IMR-90 (cell line): ENCODE data around the gene MIB1. TPM values are rescaled to one million over a fixed set of nuclear protein-coding genes. Genes with fewer than 3 reads are reported as not detected.

ENCODE experiments used
- ATAC-seq: fragments of 200-7000 bp; cut with Tn5 transposase; 2 replicates; pipeline ENCODE4 v1.9.1; 2020; ENCODE audit warnings: low read depth, mild to moderate bottlenecking, moderate library complexity
- BruUV-seq: library from RNA; stranded (reverse); fragments of 400-500 nt; replicated peaks from 2 replicates; lab custom pipeline; 2021; lab: Mats Ljungman, UMichigan
- CTCF ChIA-PET: fragments of 300-600 bp; formaldehyde crosslinking; extraction: SDS; loops from one replicate; lab custom pipeline; 2021; ENCODE audit warnings: antibody characterized with exemption; lab: Yijun Ruan, JAX
- POLR2A ChIA-PET: fragments of 300-600 bp; sonication (Branson Sonifier 250); formaldehyde crosslinking; loops from one replicate; lab custom pipeline; 2022; ENCODE audit warnings: antibody characterized with exemption; ENCODE audit not compliant: unreplicated experiment; lab: Charles Lee
- DNase-seq: peaks from one replicate; pipeline ENCODE4 v3.0.0; 2013
- H2AFZ ChIP-seq: replicated peaks from 2 replicates; pipeline ENCODE3; 2013; ENCODE audit warnings: low read length, mild to moderate bottlenecking; ENCODE audit not compliant: poor library complexity
- H2AK5ac ChIP-seq: 2 replicates; pipeline ENCODE4 v1.6.1; 2013; ENCODE audit warnings: low read depth, low read length, inconsistent platforms
- H2AK9ac ChIP-seq: replicated peaks from 2 replicates; pipeline ENCODE3; 2013; ENCODE audit warnings: mild to moderate bottlenecking, low read depth, low read length, moderate library complexity; ENCODE audit not compliant: poor library complexity
- H2BK120ac ChIP-seq: 2 replicates; pipeline ENCODE4 v1.6.1; 2013; ENCODE audit warnings: low read depth, low read length, inconsistent platforms
- H2BK15ac ChIP-seq: 3 replicates; pipeline ENCODE4 v1.6.1; 2013; ENCODE audit warnings: low read depth, low read length, inconsistent platforms
- H2BK20ac ChIP-seq: 2 replicates; pipeline ENCODE4 v1.6.1; 2013; ENCODE audit warnings: low read depth, mild to moderate bottlenecking, inconsistent platforms, low read length, moderate library complexity
- H2BK5ac ChIP-seq: 2 replicates; pipeline ENCODE4 v1.6.1; 2013; ENCODE audit warnings: mild to moderate bottlenecking, low read depth, low read length, inconsistent platforms; ENCODE audit not compliant: poor library complexity, severe bottlenecking
- H3K14ac ChIP-seq: replicated peaks from 2 replicates; pipeline ENCODE4 v1.6.1; 2013; ENCODE audit warnings: low read depth, low read length, inconsistent platforms
- H3K18ac ChIP-seq: 2 replicates; pipeline ENCODE4 v1.6.1; 2013; ENCODE audit warnings: low read depth, low read length, control low read depth
- H3K23ac ChIP-seq: 2 replicates; pipeline ENCODE4 v1.6.1; 2013; ENCODE audit warnings: low read depth, low read length, inconsistent platforms
- H3K27ac ChIP-seq: 2 replicates; pipeline ENCODE4 v1.5.1; 2013; ENCODE audit warnings: mild to moderate bottlenecking, control low read depth, low read length; ENCODE audit not compliant: insufficient read depth
- H3K27me3 ChIP-seq: 2 replicates; pipeline ENCODE4 v1.6.1; 2013; ENCODE audit warnings: low read length; ENCODE audit not compliant: control insufficient read depth, insufficient read depth
- H3K36me3 ChIP-seq: 2 replicates; pipeline ENCODE4 v1.6.1; 2013; ENCODE audit warnings: low read length, mixed read lengths; ENCODE audit not compliant: control insufficient read depth, insufficient read depth
- H3K4ac ChIP-seq: 2 replicates; pipeline ENCODE4 v1.6.1; 2013; ENCODE audit warnings: low read depth, low read length, inconsistent platforms
- H3K4me1 ChIP-seq: 2 replicates; pipeline ENCODE4 v1.6.1; 2013; ENCODE audit warnings: low read length, mixed read lengths; ENCODE audit not compliant: control insufficient read depth, insufficient read depth
- H3K4me2 ChIP-seq: 2 replicates; pipeline ENCODE4 v1.6.1; 2013; ENCODE audit warnings: low read depth, mild to moderate bottlenecking, control low read depth, low read length, moderate library complexity
- H3K4me3 ChIP-seq: 2 replicates; pipeline ENCODE4 v1.5.1; 2013; ENCODE audit warnings: low read depth, mild to moderate bottlenecking, control low read depth, low read length, moderate library complexity; ENCODE audit not compliant: insufficient read depth
- H3K56ac ChIP-seq: 2 replicates; pipeline ENCODE4 v1.6.1; 2013; ENCODE audit warnings: low read length, inconsistent platforms; ENCODE audit not compliant: insufficient read depth; ENCODE audit errors: extremely low read depth
- H3K79me1 ChIP-seq, 2 experiments: 2 replicates each; pipeline ENCODE4 v1.6.1; 2013; ENCODE audit warnings: low read length in 2 of 2, inconsistent platforms in 1 of 2, low read depth in 1 of 2
- H3K9ac ChIP-seq: 2 replicates; pipeline ENCODE4 v1.6.1; 2013; ENCODE audit warnings: low read depth, low read length, control low read depth
- H3K9me1 ChIP-seq: 2 replicates; pipeline ENCODE4 v1.6.1; 2013; ENCODE audit warnings: low read length, inconsistent platforms; ENCODE audit not compliant: insufficient read depth
- H3K9me3 ChIP-seq: 2 replicates; pipeline ENCODE4 v1.6.1; 2013; ENCODE audit warnings: low read length; ENCODE audit not compliant: control insufficient read depth, insufficient read depth
- H4K20me1 ChIP-seq: 2 replicates; pipeline ENCODE4 v1.6.1; 2013; ENCODE audit warnings: low read length, inconsistent platforms; ENCODE audit not compliant: insufficient read depth
- H4K5ac ChIP-seq: 2 replicates; pipeline ENCODE4 v1.6.1; 2013; ENCODE audit warnings: mild to moderate bottlenecking, low read depth, low read length, control low read depth
- H4K8ac ChIP-seq, 2 experiments: 2 replicates each; pipeline ENCODE4 v1.6.1; 2013; ENCODE audit warnings: low read depth in 2 of 2, low read length in 2 of 2, control low read depth in 1 of 2, inconsistent platforms in 1 of 2
- H4K91ac ChIP-seq: 2 replicates; pipeline ENCODE4 v1.6.1; 2013; ENCODE audit warnings: low read depth, low read length, inconsistent platforms; ENCODE audit not compliant: insufficient read depth
- NFE2L2 ChIP-seq: fragments of 150-350 bp; IDR thresholded peaks from 2 replicates; pipeline ENCODE4 v1.6.1; 2016; ENCODE audit warnings: low read depth, mild to moderate bottlenecking, low read length
- POLR2A ChIP-seq: IDR thresholded peaks from 2 replicates; pipeline ENCODE4 v1.6.1; 2012; ENCODE audit warnings: mild to moderate bottlenecking, low read depth, low read length
- RCOR1 ChIP-seq: IDR thresholded peaks from 2 replicates; pipeline ENCODE4 v1.6.1; 2012; ENCODE audit warnings: mild to moderate bottlenecking, low read length, improper control_type of control experiment; ENCODE audit not compliant: insufficient replicate concordance
- SMC3 ChIP-seq: fragments of 150-350 bp; IDR thresholded peaks from 2 replicates; pipeline ENCODE4 v1.6.1; 2016; ENCODE audit warnings: low read depth, mild to moderate bottlenecking, antibody characterized with exemption, low read length, moderate library complexity
- WGBS, 2 experiments: methylation state at CpG; one replicate each; pipeline versions ENCODE4 v1.1.5 to v1.1.7; 2013; ENCODE audit warnings: missing lambda C conversion rate in 2 of 2; ENCODE audit not compliant: insufficient read length in 1 of 2; ENCODE audit errors: extremely low coverage in 2 of 2; 5-methylcytosine and 5-hydroxymethylcytosine counted together
- dilution Hi-C: fragments of 300-500 bp; cut with HindIII; formaldehyde crosslinking; loops from one replicate; pipeline ENCODE4 v1.14.3; 2018; ENCODE audit warnings: low sequenced_read_pairs; ENCODE audit not compliant: unreplicated experiment
- in situ Hi-C: fragments of 300-500 bp; cut with MboI; formaldehyde crosslinking; loops from 3 replicates; pipeline ENCODE4 v1.14.3; 2019; ENCODE audit warnings: low sequenced_read_pairs, inconsistent platforms, mixed read lengths
- intact Hi-C: fragments of 100-400 bp; cut with micrococcal nuclease; formaldehyde crosslinking; loops from 2 replicates; pipeline ENCODE4 v1.10.0; 2022
- microRNA-seq, 2 experiments: library from miRNA; stranded (forward) in 1 of 2; unstranded in 1 of 2; fragments of 10-50 nt in 1 of 2; fragments of <30 nt in 1 of 2; gene quantifications in 1 of 2; microRNA quantifications in 1 of 2; one replicate each; pipeline versions ENCODE3 to v1.1.0; 2013 to 2020; ENCODE audit not compliant: insufficient read depth in 1 of 2, insufficient read length in 1 of 2, unreplicated experiment in 1 of 2
- polyA plus RNA-seq, 3 experiments: library from polyadenylated mRNA; depleted of rRNA; stranded (reverse); fragments of >200 nt; gene quantifications; 2 replicates each; pipeline ENCODE4 v1.2.3, GENCODE V29; 2012; ENCODE audit warnings: low replicate concordance in 1 of 3
- small RNA-seq, 5 experiments: library from RNA; depleted of rRNA; stranded (forward); fragments of <200 nt; gene quantifications; one replicate each; pipeline ENCODE3, GENCODE V24; 2012
- total RNA-seq: library from RNA; depleted of rRNA; stranded (reverse); fragments of >200 nt; gene quantifications from 2 replicates; pipeline ENCODE4 v1.2.3, GENCODE V29; 2012; rRNA removed
- TF ChIP-seq, protein P1 (sequence below): conservative IDR thresholded peaks from 2 replicates; pipeline ENCODE4 v1.5.1; 2012; ENCODE audit warnings: mild to moderate bottlenecking, low read depth, low read length, improper control_type of control experiment
- TF ChIP-seq, protein P2 (sequence below): fragments of 150-350 bp; IDR thresholded peaks from 2 replicates; pipeline ENCODE4 v1.6.1; 2016; ENCODE audit warnings: low read depth, mild to moderate bottlenecking, low read length, moderate library complexity, borderline replicate concordance

Gene MIB1
- total and polyA plus RNA-seq, 2 of the 4 experiments (the other 2 are of a cell fraction), result 5.9 to 80.1 TPM

GRCh38 chr18:21918693-21919092 lies 178.1 kb downstream of the MIB1 start:
- Histone ChIP-seq H3K23ac (no peak overlapping the region), H3K27me3 (no peaks in the 10 kb centered on the region; the same call in 1 of the 2 replicates), H3K9me3 (no peaks in the 10 kb centered on the region; the same call in 1 of the 2 replicates), H4K20me1 (no peaks in the 10 kb centered on the region), H3K14ac (no peak overlapping the region), H4K91ac (no peak overlapping the region), H2BK5ac (no peak overlapping the region), H2BK120ac (no peak overlapping the region), H3K4ac (no peak overlapping the region), H3K4me2 (no peak overlapping the region), H4K8ac (no peak overlapping the region), H3K36me3 (no peaks in the 10 kb centered on the region), H3K9me1 (no peaks in the 10 kb centered on the region), H2AK9ac (no peak overlapping the region), H2BK15ac (no peak overlapping the region), H3K9ac (no peak overlapping the region), H3K79me1 (no peaks in the 10 kb centered on the region), H2BK20ac (no peak overlapping the region), H2AK5ac (no peak overlapping the region), H3K4me3 (no peak overlapping the region), H4K5ac (no peak overlapping the region), H2AFZ (no peak overlapping the region), H3K27ac (no peak overlapping the region), H3K56ac (no peak overlapping the region), H3K4me1 (no peaks in the 10 kb centered on the region), H3K18ac (no peak overlapping the region)
- TF ChIP-seq, protein P1, sequence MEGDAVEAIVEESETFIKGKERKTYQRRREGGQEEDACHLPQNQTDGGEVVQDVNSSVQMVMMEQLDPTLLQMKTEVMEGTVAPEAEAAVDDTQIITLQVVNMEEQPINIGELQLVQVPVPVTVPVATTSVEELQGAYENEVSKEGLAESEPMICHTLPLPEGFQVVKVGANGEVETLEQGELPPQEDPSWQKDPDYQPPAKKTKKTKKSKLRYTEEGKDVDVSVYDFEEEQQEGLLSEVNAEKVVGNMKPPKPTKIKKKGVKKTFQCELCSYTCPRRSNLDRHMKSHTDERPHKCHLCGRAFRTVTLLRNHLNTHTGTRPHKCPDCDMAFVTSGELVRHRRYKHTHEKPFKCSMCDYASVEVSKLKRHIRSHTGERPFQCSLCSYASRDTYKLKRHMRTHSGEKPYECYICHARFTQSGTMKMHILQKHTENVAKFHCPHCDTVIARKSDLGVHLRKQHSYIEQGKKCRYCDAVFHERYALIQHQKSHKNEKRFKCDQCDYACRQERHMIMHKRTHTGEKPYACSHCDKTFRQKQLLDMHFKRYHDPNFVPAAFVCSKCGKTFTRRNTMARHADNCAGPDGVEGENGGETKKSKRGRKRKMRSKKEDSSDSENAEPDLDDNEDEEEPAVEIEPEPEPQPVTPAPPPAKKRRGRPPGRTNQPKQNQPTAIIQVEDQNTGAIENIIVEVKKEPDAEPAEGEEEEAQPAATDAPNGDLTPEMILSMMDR, result no peak
- no peak for TF ChIP-seq NFE2L2
- no peak for TF ChIP-seq POLR2A
- TF ChIP-seq RCOR1, result no peak
- TF ChIP-seq SMC3, result no peak
- TF ChIP-seq, protein P2, sequence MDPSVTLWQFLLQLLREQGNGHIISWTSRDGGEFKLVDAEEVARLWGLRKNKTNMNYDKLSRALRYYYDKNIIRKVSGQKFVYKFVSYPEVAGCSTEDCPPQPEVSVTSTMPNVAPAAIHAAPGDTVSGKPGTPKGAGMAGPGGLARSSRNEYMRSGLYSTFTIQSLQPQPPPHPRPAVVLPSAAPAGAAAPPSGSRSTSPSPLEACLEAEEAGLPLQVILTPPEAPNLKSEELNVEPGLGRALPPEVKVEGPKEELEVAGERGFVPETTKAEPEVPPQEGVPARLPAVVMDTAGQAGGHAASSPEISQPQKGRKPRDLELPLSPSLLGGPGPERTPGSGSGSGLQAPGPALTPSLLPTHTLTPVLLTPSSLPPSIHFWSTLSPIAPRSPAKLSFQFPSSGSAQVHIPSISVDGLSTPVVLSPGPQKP, result no peak
- dilution Hi-C loops (no loop called here), intact Hi-C loops (loop anchor here (10.0 kb wide), 1 partner anchor 1066 kb away; no protein-coding TSS in a partner anchor), in situ Hi-C loops (loop anchor here (25.0 kb wide), 2 partner anchors 844 to 1069 kb away; no protein-coding TSS in a partner anchor)
- CTCF ChIA-PET, result no interaction called here
- ATAC-seq (no peak), DNase-seq (no peak)
- BruUV-seq, result no TSS peak
- POLR2A ChIA-PET, result no interaction called here
- WGBS, 2 experiments, result no CpG with 5 or more reads among the region's 1 CpG

Small RNAs within 50 kb of the gene (microRNA-seq; reads per million reads assigned to microRNA genes)
- gene AC103987.3 (ENCODE audit: insufficient read depth, insufficient read length) (not detected), gene RF00019 (ENCODE audit: insufficient read depth, insufficient read length) (not detected), gene RF00045 (ENCODE audit: insufficient read depth, insufficient read length) (not detected), gene RF01241 (ENCODE audit: insufficient read depth, insufficient read length) (not detected), gene RN7SL233P (ENCODE audit: insufficient read depth, insufficient read length) (not detected), gene RNU6-1038P (ENCODE audit: insufficient read depth, insufficient read length) (not detected)

Small RNAs within 50 kb of the gene (small RNA-seq; reads per million reads assigned to genes)
- 0 reads per million in 5 experiments for gene AC103987.3
- gene RF00019, result 0 reads per million in 5 experiments
- 0 to 0.08 (median 0) reads per million in 5 experiments for gene RF00045
- gene RF01241, result 0 reads per million in 5 experiments
- gene RN7SL233P, result 0 reads per million in 5 experiments
- gene RNU6-1038P, result 0 to 12.0 (median 0) reads per million in 5 experiments

Other genes with a start within 250 kb of the MIB1 start
- gene ESCO1, start 140.1 kb upstream of the MIB1 start, total RNA-seq, result 4.5 and 11.4 TPM in 2 replicates
- 2.2 and 3.1 TPM in 2 replicates for gene ESCO1, start 140.1 kb upstream of the MIB1 start, polyA plus RNA-seq (2012; rRNA removed)
- 6.8 and 24.7 TPM in 2 replicates for gene SNRPD1, start 128.5 kb upstream of the MIB1 start, total RNA-seq
- 18.9 and 19.8 TPM in 2 replicates for gene SNRPD1, start 128.5 kb upstream of the MIB1 start, polyA plus RNA-seq (2012; rRNA removed)
- gene ABHD3, start 36.0 kb upstream of the MIB1 start, total RNA-seq, result 3.3 and 4.5 TPM in 2 replicates
- 4.3 and 5.5 TPM in 2 replicates for gene ABHD3, start 36.0 kb upstream of the MIB1 start, polyA plus RNA-seq (2012; rRNA removed)